ENCODE results near the gene STX8.
"Not testable (repeated sequence)": the region's sequence is repeated elsewhere in the genome, so short reads cannot be mapped to it uniquely, and the experiment has no call there.

STX8 gene

GRCh38 chr17:9557161-9557755 lies 18.4 kb downstream of the STX8 start:
- Histone ChIP-seq H3K9ac (ENCODE audit: low read depth, low read length) (no peak overlapping the region), H3K4me1 (ENCODE audit: control insufficient read depth, insufficient read depth, low read length) (no peaks in the 10 kb centered on the region), H3K27me3 (ENCODE audit: control insufficient read depth, insufficient read depth, low read length) (no peaks in the 10 kb centered on the region), H3K9me3 (ENCODE audit: control insufficient read depth, insufficient read depth, low read length) (no peaks in the 10 kb centered on the region), H3K36me3 (ENCODE audit: control insufficient read depth, insufficient read depth, low read length) (no peaks in the 10 kb centered on the region), H3K4me3 (ENCODE audit: low read depth, low read length) (no peak overlapping the region), H3K27ac (ENCODE audit: low read depth, low read length) (no peak overlapping the region)

- H3K9ac ChIP-seq (ENCODE audit: low read depth, low read length); H3K4me1 ChIP-seq (ENCODE audit: control insufficient read depth, insufficient read depth, low read length); H3K27me3 ChIP-seq (ENCODE audit: control insufficient read depth, insufficient read depth, low read length); H3K36me3 ChIP-seq (ENCODE audit: control insufficient read depth, insufficient read depth, low read length); H3K4me3 ChIP-seq (ENCODE audit: low read depth, low read length); H3K9me3 ChIP-seq (ENCODE audit: control insufficient read depth, insufficient read depth, low read length); H3K27ac ChIP-seq (ENCODE audit: low read depth, low read length): not testable (repeated sequence)
Measured at GRCh38 chr17:9554715-9555114, 20.9 kb downstream of the STX8 start.

GRCh38 chr17:9553596-9553995 lies 22.0 kb downstream of the STX8 start:
- Histone ChIP-seq H3K27me3 (ENCODE audit: control insufficient read depth, insufficient read depth, low read length) (no peaks in the 10 kb centered on the region), H3K4me1 (ENCODE audit: control insufficient read depth, insufficient read depth, low read length) (no peaks in the 10 kb centered on the region), H3K27ac (ENCODE audit: low read depth, low read length) (no peak overlapping the region), H3K36me3 (ENCODE audit: control insufficient read depth, insufficient read depth, low read length) (no peaks in the 10 kb centered on the region), H3K9ac (ENCODE audit: low read depth, low read length) (no peak overlapping the region), H3K4me3 (ENCODE audit: low read depth, low read length) (no peak overlapping the region), H3K9me3 (ENCODE audit: control insufficient read depth, insufficient read depth, low read length) (no peaks in the 10 kb centered on the region)

GRCh38 chr17:9553181-9553580 lies 22.4 kb downstream of the STX8 start:
- H3K4me1 ChIP-seq (ENCODE audit: control insufficient read depth, insufficient read depth, low read length), result no peaks in the 10 kb centered on the region
- no peak overlapping the region for H3K9ac ChIP-seq (ENCODE audit: low read depth, low read length)
- no peaks in the 10 kb centered on the region for H3K36me3 ChIP-seq (ENCODE audit: control insufficient read depth, insufficient read depth, low read length)
- no peak overlapping the region for H3K4me3 ChIP-seq (ENCODE audit: low read depth, low read length)
- H3K27me3 ChIP-seq (ENCODE audit: control insufficient read depth, insufficient read depth, low read length), result no peaks in the 10 kb centered on the region
- no peak overlapping the region for H3K27ac ChIP-seq (ENCODE audit: low read depth, low read length)
- no peaks in the 10 kb centered on the region for H3K9me3 ChIP-seq (ENCODE audit: control insufficient read depth, insufficient read depth, low read length)

GRCh38 chr17:9549215-9549614 lies 26.4 kb downstream of the STX8 start:
- no peak overlapping the region for H3K9ac ChIP-seq (ENCODE audit: low read depth, low read length)
- H3K36me3 ChIP-seq (ENCODE audit: control insufficient read depth, insufficient read depth, low read length), result no peaks in the 10 kb centered on the region
- no peaks in the 10 kb centered on the region for H3K9me3 ChIP-seq (ENCODE audit: control insufficient read depth, insufficient read depth, low read length)
- no peak overlapping the region for H3K4me3 ChIP-seq (ENCODE audit: low read depth, low read length)
- H3K27me3 ChIP-seq (ENCODE audit: control insufficient read depth, insufficient read depth, low read length), result no peaks in the 10 kb centered on the region
- no peak overlapping the region for H3K27ac ChIP-seq (ENCODE audit: low read depth, low read length)
- no peaks in the 10 kb centered on the region for H3K4me1 ChIP-seq (ENCODE audit: control insufficient read depth, insufficient read depth, low read length)

GRCh38 chr17:9544221-9544620 lies 31.4 kb downstream of the STX8 start:
- Histone ChIP-seq H3K36me3 (ENCODE audit: control insufficient read depth, insufficient read depth, low read length) (no peaks in the 10 kb centered on the region), H3K9me3 (ENCODE audit: control insufficient read depth, insufficient read depth, low read length) (no peaks in the 10 kb centered on the region), H3K9ac (ENCODE audit: low read depth, low read length) (no peak overlapping the region), H3K27ac (ENCODE audit: low read depth, low read length) (no peak overlapping the region), H3K27me3 (ENCODE audit: control insufficient read depth, insufficient read depth, low read length) (no peaks in the 10 kb centered on the region), H3K4me3 (ENCODE audit: low read depth, low read length) (no peak overlapping the region), H3K4me1 (ENCODE audit: control insufficient read depth, insufficient read depth, low read length) (no peaks in the 10 kb centered on the region)

GRCh38 chr17:9541718-9542117 lies 33.9 kb downstream of the STX8 start:
- Histone ChIP-seq H3K9me3 (ENCODE audit: control insufficient read depth, insufficient read depth, low read length) (no peaks in the 10 kb centered on the region), H3K4me1 (ENCODE audit: control insufficient read depth, insufficient read depth, low read length) (no peaks in the 10 kb centered on the region), H3K27ac (ENCODE audit: low read depth, low read length) (no peak overlapping the region), H3K9ac (ENCODE audit: low read depth, low read length) (no peak overlapping the region), H3K36me3 (ENCODE audit: control insufficient read depth, insufficient read depth, low read length) (no peaks in the 10 kb centered on the region), H3K4me3 (ENCODE audit: low read depth, low read length) (no peak overlapping the region), H3K27me3 (ENCODE audit: control insufficient read depth, insufficient read depth, low read length) (no peaks in the 10 kb centered on the region)

GRCh38 chr17:9538626-9539025 lies 37.0 kb downstream of the STX8 start:
- Histone ChIP-seq H3K4me3 (ENCODE audit: low read depth, low read length) (no peak overlapping the region), H3K27me3 (ENCODE audit: control insufficient read depth, insufficient read depth, low read length) (no peaks in the 10 kb centered on the region), H3K27ac (ENCODE audit: low read depth, low read length) (no peak overlapping the region), H3K36me3 (ENCODE audit: control insufficient read depth, insufficient read depth, low read length) (no peaks in the 10 kb centered on the region), H3K4me1 (ENCODE audit: control insufficient read depth, insufficient read depth, low read length) (0 out of 2 replicates have a peak, but pooled peaks cover 3% of the 10 kb centered on the region), H3K9me3 (ENCODE audit: control insufficient read depth, insufficient read depth, low read length) (no peaks in the 10 kb centered on the region), H3K9ac (ENCODE audit: low read depth, low read length) (no peak overlapping the region)

GRCh38 chr17:9537177-9537776 lies 38.3 kb downstream of the STX8 start:
- Histone ChIP-seq H3K36me3 (ENCODE audit: control insufficient read depth, insufficient read depth, low read length) (no peaks in the 10 kb centered on the region), H3K9me3 (ENCODE audit: control insufficient read depth, insufficient read depth, low read length) (no peaks in the 10 kb centered on the region), H3K4me3 (ENCODE audit: low read depth, low read length) (no peak overlapping the region), H3K9ac (ENCODE audit: low read depth, low read length) (no peak overlapping the region), H3K27me3 (ENCODE audit: control insufficient read depth, insufficient read depth, low read length) (no peaks in the 10 kb centered on the region), H3K4me1 (ENCODE audit: control insufficient read depth, insufficient read depth, low read length) (0 out of 2 replicates have a peak, but pooled peaks cover 3% of the 10 kb centered on the region), H3K27ac (ENCODE audit: low read depth, low read length) (no peak overlapping the region)

- no peaks in the 10 kb centered on the region for H3K9me3 ChIP-seq (ENCODE audit: control insufficient read depth, insufficient read depth, low read length)
- H3K4me3 ChIP-seq (ENCODE audit: low read depth, low read length), result no peak overlapping the region
- H3K27me3 ChIP-seq (ENCODE audit: control insufficient read depth, insufficient read depth, low read length), result no peaks in the 10 kb centered on the region
- 0 out of 2 replicates have a peak, but pooled peaks cover 3% of the 10 kb centered on the region for H3K4me1 ChIP-seq (ENCODE audit: control insufficient read depth, insufficient read depth, low read length)
- H3K27ac ChIP-seq (ENCODE audit: low read depth, low read length), result no peak overlapping the region
- no peak overlapping the region for H3K9ac ChIP-seq (ENCODE audit: low read depth, low read length)
- H3K36me3 ChIP-seq (ENCODE audit: control insufficient read depth, insufficient read depth, low read length), result no peaks in the 10 kb centered on the region
Measured at GRCh38 chr17:9536061-9536460, 39.6 kb downstream of the STX8 start.

- Histone ChIP-seq H3K9ac (ENCODE audit: low read depth, low read length) (no peak overlapping the region), H3K27ac (ENCODE audit: low read depth, low read length) (no peak overlapping the region), H3K27me3 (ENCODE audit: control insufficient read depth, insufficient read depth, low read length) (no peaks in the 10 kb centered on the region), H3K9me3 (ENCODE audit: control insufficient read depth, insufficient read depth, low read length) (no peaks in the 10 kb centered on the region), H3K4me3 (ENCODE audit: low read depth, low read length) (no peak overlapping the region), H3K4me1 (ENCODE audit: control insufficient read depth, insufficient read depth, low read length) (0 out of 2 replicates have a peak, but pooled peaks cover 3% of the 10 kb centered on the region), H3K36me3 (ENCODE audit: control insufficient read depth, insufficient read depth, low read length) (no peaks in the 10 kb centered on the region)
Measured at GRCh38 chr17:9533441-9533840, 42.2 kb downstream of the STX8 start.
